Astrocyte of the spinal cord (primary cell): Measurements from ENCODE around the gene CES2.

Experiments
- DNase-seq: peaks from one replicate; pipeline ENCODE4 v3.0.0; 2011; ENCODE audit warnings: low read depth, low spot score
- H3K4me3 ChIP-seq: 2 replicates; pipeline ENCODE4 v1.5.1; 2011; ENCODE audit warnings: low read depth, mild to moderate bottlenecking, low read length, moderate library complexity
- CTCF ChIP-seq: IDR thresholded peaks from 2 replicates; pipeline ENCODE4 v1.5.1; 2012; ENCODE audit warnings: low read depth, mild to moderate bottlenecking, low read length, inconsistent platforms
- in situ Hi-C: cut with HindIII; loops from 2 replicates; pipeline ENCODE4 v1.10.0; 2017; ENCODE audit warnings: low sequenced_read_pairs

Gene CES2

GRCh38 chr16:66935314-66936011 lies at the start of gene CES2:
TSS of gene CES2 (plus strand) at chr16:66935516. CDS start at chr16:66935636, 120 bp downstream.
- no peak for TF ChIP-seq CTCF
- in situ Hi-C loops, result no loop called here

GRCh38 chr16:66886321-66886720 lies 49.0 kb upstream of the CES2 start:
- H3K4me3 ChIP-seq, result no peak overlapping the region
- no peak for DNase-seq
- in situ Hi-C loops, result no loop called here
- no peak for TF ChIP-seq CTCF

More at GRCh38 chr16:66935314-66936011, at the start of gene CES2:
- peak; percentile 34 for DNase-seq
- H3K4me3 ChIP-seq, result peak within 1 kb of the TSS; percentile 97

- in situ Hi-C loops, result no loop called here
- peak; percentile 60 for DNase-seq
- no peak overlapping the region for H3K4me3 ChIP-seq
- no peak for TF ChIP-seq CTCF
Observed at GRCh38 chr16:66886914-66887313, 48.4 kb upstream of the CES2 start.

- DNase-seq, result no peak
- H3K4me3 ChIP-seq, result no peak overlapping the region
- TF ChIP-seq CTCF, result no peak
- in situ Hi-C loops, result no loop called here
Observed at GRCh38 chr16:66888647-66889615, 46.4 kb upstream of the CES2 start.

- H3K4me3 ChIP-seq, result no peak overlapping the region
- no peak for DNase-seq
- no peak for TF ChIP-seq CTCF
- in situ Hi-C loops, result no loop called here
Observed at GRCh38 chr16:66889622-66890021, 45.7 kb upstream of the CES2 start.

GRCh38 chr16:66890799-66891198 lies 44.5 kb upstream of the CES2 start:
- no peak for DNase-seq
- in situ Hi-C loops, result no loop called here
- H3K4me3 ChIP-seq, result no peak overlapping the region
- TF ChIP-seq CTCF, result no peak
